ENCODE data around the gene EFCAB14. TPM values are rescaled to one million over a fixed set of nuclear protein-coding genes. Genes with fewer than 3 reads are reported as not detected.

The EFCAB14 gene
- polyA plus RNA-seq, 3 donors = 31.4 to 75.5 (median 49.8) TPM

GRCh38 chr1:46659307-46659870 is 59.5 kb downstream of the EFCAB14 start:
- H3K36me3 Mint-ChIP-seq = peaks cover 43 to 51% of the 10 kb centered on the region in 2 donors
- WGBS (ENCODE audit: insufficient coverage) = 67% methylated on average over 1 of the region's 2 CpGs
- no peaks in the 10 kb centered on the region for H3K27me3 Mint-ChIP-seq (ENCODE audit: low read depth in 3 of 3)
- Histone ChIP-seq H3K4me3 (replicated peaks in 1 of 3; ENCODE audit: low read depth in 2 of 3, low read length in 3 of 3) (no peak overlapping the region), H3K27ac (ENCODE audit: low read depth in 1 of 2, low read length in 2 of 2) (no peak overlapping the region), H3K79me2 (ENCODE audit: insufficient read depth, low read length) (no peaks in the 10 kb centered on the region), H2AFZ (ENCODE audit: insufficient read depth, low read depth, low read length, poor library complexity, severe bottlenecking) (no peak overlapping the region), H3K27me3 (ENCODE audit: control insufficient read depth in 2 of 2, insufficient read depth in 2 of 2, low read length in 2 of 2) (no peaks in the 10 kb centered on the region), H3K36me3 (replicated peaks in 1 of 2; ENCODE audit: control insufficient read depth in 1 of 2, insufficient read depth in 2 of 2, low read length in 2 of 2) (peaks cover 35 to 67% of the 10 kb centered on the region in 2 donors), H3K4me1 (ENCODE audit: control insufficient read depth in 1 of 2, insufficient read depth in 2 of 2, low read length in 2 of 2) (no peaks in the 10 kb centered on the region), H4K20me1 (ENCODE audit: insufficient read depth, low read length) (no peaks in the 10 kb centered on the region), H3K4me2 (replicated peaks; ENCODE audit: extremely low read depth, low read length, poor library complexity, severe bottlenecking) (no peak overlapping the region), H3K9ac (ENCODE audit: insufficient read depth, low read length, poor library complexity, severe bottlenecking) (no peak overlapping the region), H3K9me3 (replicated peaks in 1 of 2; ENCODE audit: control insufficient read depth in 1 of 2, insufficient read depth in 1 of 2, low read length in 2 of 2) (no peaks in the 10 kb centered on the region)
- no peaks in the 10 kb centered on the region for H3K4me1 Mint-ChIP-seq
- TF ChIP-seq CTCF (IDR thresholded peaks at IDR 0.05) = no peak
- DNase-seq = no peak
- H3K4me3 Mint-ChIP-seq = no peak overlapping the region
- no peak overlapping the region for H3K27ac Mint-ChIP-seq
- intact Hi-C loops (cut with micrococcal nuclease) = no loop called here
- H3K9me3 Mint-ChIP-seq = peaks cover 0 to 7% (median 4%) of the 10 kb centered on the region in 7 donors

- Mint-ChIP-seq H3K9me3 (peaks cover 0 to 7% (median 3%) of the 10 kb centered on the region in 7 donors), H3K27ac (no peak overlapping the region), H3K4me1 (no peaks in the 10 kb centered on the region), H3K27me3 (ENCODE audit: low read depth in 3 of 3) (no peaks in the 10 kb centered on the region), H3K36me3 (peaks cover 48 to 53% of the 10 kb centered on the region in 2 donors), H3K4me3 (no peak overlapping the region)
- intact Hi-C loops (cut with micrococcal nuclease) = no loop called here
- DNase-seq = no peak
- H2AFZ ChIP-seq (ENCODE audit: insufficient read depth, low read depth, low read length, poor library complexity, severe bottlenecking) = no peak overlapping the region
- no peak overlapping the region for H3K9ac ChIP-seq (ENCODE audit: insufficient read depth, low read length, poor library complexity, severe bottlenecking)
- WGBS (ENCODE audit: insufficient coverage) = no CpG with 5 or more reads among the region's 1 CpG
- no peak overlapping the region for H3K4me3 ChIP-seq (replicated peaks in 1 of 3; ENCODE audit: low read depth in 2 of 3, low read length in 3 of 3)
- H3K79me2 ChIP-seq (ENCODE audit: insufficient read depth, low read length) = no peaks in the 10 kb centered on the region
- no peaks in the 10 kb centered on the region for H3K27me3 ChIP-seq (ENCODE audit: control insufficient read depth in 2 of 2, insufficient read depth in 2 of 2, low read length in 2 of 2)
- H3K4me1 ChIP-seq (ENCODE audit: control insufficient read depth in 1 of 2, insufficient read depth in 2 of 2, low read length in 2 of 2) = no peaks in the 10 kb centered on the region
- peaks cover 30 to 67% of the 10 kb centered on the region in 2 donors for H3K36me3 ChIP-seq (replicated peaks in 1 of 2; ENCODE audit: control insufficient read depth in 1 of 2, insufficient read depth in 2 of 2, low read length in 2 of 2)
- no peak for TF ChIP-seq CTCF (IDR thresholded peaks at IDR 0.05)
- H3K9me3 ChIP-seq (replicated peaks in 1 of 2; ENCODE audit: control insufficient read depth in 1 of 2, insufficient read depth in 1 of 2, low read length in 2 of 2) = no peaks in the 10 kb centered on the region
- H4K20me1 ChIP-seq (ENCODE audit: insufficient read depth, low read length) = no peaks in the 10 kb centered on the region
- H3K27ac ChIP-seq (ENCODE audit: low read depth in 1 of 2, low read length in 2 of 2) = peak overlapping the region in 1 of 2 donors; percentile 16
- H3K4me2 ChIP-seq (replicated peaks; ENCODE audit: extremely low read depth, low read length, poor library complexity, severe bottlenecking) = no peak overlapping the region
Observed at GRCh38 chr1:46657775-46658174, 61.1 kb downstream of the EFCAB14 start.
